Measurements from ENCODE around the gene SLC66A2. TPM values are rescaled to one million over a fixed set of nuclear protein-coding genes. Genes with fewer than 3 reads are reported as not detected.
"Not testable (repeated sequence)": the region's sequence is repeated elsewhere in the genome, so short reads cannot be mapped to it uniquely, and the experiment has no call there.

Gene SLC66A2
- total RNA-seq, 1 donor from 2014 or later, result 13.5 TPM

DNA sequence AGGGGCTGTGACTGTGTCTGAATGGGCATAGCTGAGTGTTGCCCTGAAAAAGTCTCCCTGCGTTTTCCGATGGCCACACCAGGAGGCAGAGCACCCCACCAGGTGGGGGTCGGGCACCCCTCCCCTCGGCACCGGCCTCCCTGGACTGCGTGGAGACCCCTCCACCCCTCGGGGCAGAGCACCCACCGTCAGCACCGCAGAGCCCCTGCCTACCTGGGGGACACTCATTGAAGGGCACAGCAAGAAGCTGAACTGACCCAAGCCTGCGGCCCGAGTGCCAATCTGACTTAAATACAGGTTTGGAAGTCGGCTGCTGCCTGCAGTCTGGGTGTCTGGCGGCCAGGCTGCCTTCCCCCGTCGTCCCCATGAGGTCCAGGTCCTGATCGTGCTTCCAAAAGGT is 83.8 kb downstream of the SLC66A2 start:
- no peak for DNase-seq (ENCODE audit: low spot score)

DNA sequence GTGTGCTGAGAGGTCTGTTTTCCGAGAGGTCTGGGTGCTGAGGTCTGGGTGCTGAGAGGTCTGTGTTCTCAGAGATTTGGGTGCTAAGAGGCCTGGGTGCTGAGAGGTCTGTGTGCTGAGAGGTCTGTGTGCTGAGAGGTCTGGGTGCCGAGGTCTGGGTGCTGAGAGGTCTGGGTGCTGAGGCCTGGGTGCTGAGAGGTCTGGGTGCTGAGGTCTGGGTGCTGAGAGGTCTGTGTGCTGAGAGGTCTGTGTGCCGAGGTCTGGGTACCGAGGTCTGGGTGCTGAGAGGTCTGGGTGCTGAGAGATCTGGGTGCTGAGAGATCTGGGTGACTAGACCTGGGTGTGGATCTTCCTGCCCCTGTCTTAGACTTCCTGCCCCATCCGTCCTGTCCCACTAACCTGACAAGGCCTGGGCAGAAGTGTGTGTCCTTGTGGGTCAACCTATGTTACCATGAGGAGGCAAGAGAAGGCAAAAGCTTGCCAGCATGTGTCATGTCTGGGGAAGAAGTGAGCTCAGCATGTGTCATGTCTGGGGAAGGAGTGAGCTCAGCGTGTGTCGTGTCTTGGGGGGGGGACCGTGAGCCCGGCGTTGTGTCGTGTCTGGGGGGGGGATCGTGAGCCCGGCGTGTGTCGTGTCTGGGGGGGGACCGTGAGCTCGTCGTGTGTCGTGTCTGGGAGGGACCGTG is 84.4 kb downstream of the SLC66A2 start:
- DNase-seq (ENCODE audit: low spot score), result no peak

DNA sequence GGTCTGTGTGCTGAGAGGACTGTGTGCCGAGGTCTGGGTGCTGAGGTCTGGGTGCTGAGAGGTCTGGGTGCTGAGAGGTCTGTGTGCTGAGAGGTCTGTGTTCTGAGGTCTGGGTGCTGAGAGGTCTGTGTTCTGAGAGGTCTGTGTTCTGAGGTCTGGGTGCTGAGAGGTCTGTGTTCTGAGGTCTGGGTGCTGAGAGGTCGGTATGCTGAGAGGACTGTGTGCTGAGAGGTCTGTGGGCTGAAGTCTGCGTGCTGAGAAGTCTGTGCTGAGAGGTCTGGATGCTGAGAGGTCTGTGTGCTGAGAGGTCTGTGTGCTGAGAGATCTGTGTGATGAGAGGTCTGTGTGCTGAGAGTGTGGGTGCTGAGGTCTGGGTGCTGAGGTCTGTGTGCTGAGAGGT is 85.5 kb downstream of the SLC66A2 start:
- not testable (repeated sequence) for DNase-seq (ENCODE audit: low spot score)

DNA sequence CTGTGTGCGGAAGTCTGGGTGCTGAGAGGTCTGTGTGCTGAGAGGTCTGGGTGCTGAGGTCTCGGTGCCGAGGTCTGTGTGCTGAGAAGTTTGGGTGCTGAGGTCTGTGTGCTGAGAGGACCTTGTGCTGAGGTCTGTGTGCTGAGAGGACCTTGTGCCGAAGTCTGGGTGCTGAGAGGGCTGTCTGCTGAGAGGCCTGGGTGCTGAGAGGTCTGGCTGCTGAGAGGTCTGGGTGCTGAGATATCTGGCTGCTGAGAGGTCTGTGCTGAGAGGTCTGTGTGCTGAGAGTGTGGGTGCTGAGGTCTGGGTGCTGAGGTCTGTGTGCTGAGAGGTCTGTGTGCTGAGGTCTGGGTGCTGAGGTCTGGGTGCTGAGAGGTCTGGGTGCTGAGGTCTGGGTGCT is 86.5 kb downstream of the SLC66A2 start:
- DNase-seq (ENCODE audit: low spot score), result not testable (repeated sequence)

DNA sequence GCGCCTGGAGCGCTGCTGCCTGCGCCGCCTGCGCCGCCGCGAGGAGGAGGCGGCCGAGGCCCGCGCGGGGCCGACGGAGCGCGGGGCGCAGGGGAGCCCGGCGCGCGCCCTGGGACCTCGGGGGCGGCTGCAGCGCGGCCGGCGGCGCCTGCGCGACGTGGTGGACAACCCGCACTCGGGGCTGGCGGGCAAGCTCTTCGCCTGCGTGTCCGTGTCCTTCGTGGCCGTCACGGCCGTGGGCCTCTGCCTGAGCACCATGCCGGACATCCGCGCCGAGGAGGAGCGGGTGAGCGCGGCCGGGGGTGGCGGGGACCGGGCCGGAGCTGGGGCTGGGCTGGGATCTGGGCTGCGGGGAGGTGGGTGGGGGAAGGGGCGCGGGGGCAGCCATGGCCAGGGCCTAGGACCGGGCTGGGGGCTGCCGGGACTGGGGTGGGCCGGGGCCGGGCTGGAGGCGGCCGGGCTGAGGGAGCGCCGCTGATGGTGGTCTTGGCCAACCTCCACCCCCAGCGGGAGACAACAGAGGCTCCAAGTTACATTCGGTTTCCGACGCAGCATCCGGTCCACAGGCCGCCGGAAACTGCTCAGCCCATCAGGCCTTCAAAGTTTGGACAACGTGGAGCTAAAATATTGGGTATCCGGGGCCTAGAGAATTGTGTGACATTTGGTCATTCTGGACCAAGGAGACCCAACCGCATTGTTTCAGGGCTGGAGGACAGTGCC is 87.3 kb downstream of the SLC66A2 start:
- no peak for DNase-seq (ENCODE audit: low spot score)

DNA sequence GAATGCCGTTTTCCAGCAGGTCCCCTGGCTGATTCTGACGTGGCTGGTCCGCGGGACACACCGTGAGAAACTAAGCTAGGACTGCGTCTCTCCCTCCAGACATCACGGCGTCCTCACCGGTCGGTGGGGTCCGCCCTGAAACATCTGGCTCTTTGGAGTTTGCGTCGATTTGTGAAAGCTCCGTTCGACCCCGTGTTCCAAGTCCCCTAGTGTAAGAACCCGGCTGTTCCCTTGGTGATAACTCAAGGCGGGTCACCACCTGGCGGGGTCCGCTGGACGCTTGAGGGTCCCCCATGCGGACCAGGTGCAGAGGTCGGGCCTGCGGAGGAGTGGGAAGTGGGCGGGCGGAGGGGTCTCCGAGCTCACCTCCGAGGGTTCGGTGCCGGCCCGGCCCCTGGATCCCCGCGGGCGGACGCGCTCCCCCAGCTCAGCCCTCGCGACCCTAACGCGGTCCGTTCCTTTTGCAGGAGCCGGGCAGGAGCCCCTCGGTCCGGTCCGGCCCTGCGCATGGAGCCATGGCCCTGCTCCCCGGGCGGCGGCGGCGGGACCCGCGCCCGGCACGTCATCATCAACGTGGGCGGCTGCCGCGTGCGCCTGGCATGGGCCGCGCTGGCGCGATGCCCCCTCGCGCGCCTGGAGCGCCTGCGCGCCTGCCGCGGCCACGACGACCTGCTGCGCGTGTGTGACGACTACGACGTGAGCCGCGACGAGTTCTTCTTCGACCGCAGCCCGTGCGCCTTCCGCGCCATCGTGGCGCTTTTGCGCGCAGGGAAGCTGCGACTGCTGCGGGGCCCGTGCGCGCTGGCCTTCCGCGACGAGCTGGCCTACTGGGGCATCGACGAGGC is 88.1 kb downstream of the SLC66A2 start:
- DNase-seq (ENCODE audit: low spot score), result no peak

DNA sequence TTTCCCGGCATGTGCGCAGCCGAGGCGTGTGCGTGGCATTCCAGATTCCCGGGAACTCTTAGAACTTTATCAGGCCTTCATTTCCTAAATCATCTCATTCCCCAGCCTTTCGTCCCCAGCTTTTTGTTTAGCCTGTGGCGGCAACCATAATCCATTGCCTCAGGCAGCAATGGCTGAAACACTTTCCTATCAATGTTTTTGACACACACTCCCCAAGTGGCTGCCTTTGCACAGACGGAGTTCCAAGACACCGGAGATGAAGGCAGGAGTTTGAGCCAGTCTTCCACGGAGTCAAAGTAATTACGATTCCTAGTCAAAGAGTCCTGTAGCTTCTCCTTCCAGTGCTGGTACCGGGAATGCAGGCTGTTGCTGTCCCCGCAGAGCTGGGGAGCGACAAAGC is 88.9 kb downstream of the SLC66A2 start:
- DNase-seq (ENCODE audit: low spot score), result no peak

DNA sequence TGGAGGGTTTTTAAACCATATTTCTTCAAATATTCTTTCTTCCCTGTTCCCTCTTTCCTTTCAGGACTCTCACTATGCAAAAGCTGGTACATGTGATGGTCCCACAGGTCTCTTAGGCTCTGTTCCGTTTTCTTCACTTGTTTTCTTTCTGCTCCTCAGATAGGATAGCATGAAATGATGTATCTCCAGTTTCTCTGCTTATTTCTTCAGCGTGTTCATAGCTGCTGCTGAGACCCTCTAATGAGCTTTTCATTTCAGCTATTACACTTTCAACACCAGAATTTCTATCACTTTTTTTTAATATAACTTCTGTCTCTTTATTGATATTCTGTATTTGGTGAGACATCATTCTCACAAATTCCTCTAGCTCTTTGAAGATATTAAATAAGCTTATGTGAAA is 89.8 kb downstream of the SLC66A2 start:
- no peak for DNase-seq (ENCODE audit: low spot score)

DNA sequence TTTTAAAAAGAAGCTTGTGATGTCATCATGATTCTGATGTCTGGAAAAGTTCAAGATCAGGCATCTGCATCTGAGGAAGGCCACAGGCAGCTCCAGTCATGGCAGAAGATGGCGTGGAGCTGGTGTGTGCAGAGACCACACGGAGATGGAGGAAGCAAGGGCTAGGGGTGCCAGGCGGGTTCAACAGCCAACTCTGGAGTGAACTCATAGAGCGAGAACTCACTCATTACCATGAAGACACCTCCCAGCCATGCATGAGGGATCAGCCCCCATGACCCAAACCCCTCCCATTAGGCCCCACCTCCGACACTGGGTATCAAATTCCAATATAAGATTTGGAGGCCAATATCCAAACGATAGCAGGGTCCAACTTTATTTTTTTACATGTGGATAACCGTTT is 92.1 kb downstream of the SLC66A2 start:
- no peak for DNase-seq (ENCODE audit: low spot score)

DNA sequence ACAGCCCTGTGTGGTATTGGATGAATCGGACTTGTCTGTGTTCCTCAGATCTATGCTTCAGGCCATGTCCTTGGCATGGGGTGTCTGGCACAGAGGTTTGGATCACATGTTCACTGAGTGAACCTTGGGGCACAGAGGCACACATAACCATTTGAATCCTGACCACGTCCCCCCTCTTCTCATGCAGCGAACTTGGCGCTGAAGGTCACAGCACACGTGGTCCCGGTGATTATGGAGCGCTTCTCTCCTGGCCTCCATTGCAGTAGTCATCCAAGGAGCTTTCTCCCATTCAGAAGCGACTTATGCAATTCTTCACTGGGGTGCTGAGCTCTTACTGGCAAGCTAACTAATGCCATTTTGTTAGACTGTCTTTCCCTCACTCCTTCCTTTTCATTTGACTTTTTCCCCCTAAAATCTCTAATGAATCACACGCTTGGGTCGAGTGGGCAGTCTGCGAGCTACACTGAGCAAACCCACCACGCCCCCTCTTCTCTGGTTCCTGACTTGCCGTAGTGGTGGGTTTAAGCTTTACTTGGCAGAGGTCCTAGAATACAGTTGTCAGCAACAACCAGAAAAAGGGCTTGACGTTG is 94.3 kb downstream of the SLC66A2 start:
- DNase-seq (ENCODE audit: low spot score), result peak; percentile 42

DNA sequence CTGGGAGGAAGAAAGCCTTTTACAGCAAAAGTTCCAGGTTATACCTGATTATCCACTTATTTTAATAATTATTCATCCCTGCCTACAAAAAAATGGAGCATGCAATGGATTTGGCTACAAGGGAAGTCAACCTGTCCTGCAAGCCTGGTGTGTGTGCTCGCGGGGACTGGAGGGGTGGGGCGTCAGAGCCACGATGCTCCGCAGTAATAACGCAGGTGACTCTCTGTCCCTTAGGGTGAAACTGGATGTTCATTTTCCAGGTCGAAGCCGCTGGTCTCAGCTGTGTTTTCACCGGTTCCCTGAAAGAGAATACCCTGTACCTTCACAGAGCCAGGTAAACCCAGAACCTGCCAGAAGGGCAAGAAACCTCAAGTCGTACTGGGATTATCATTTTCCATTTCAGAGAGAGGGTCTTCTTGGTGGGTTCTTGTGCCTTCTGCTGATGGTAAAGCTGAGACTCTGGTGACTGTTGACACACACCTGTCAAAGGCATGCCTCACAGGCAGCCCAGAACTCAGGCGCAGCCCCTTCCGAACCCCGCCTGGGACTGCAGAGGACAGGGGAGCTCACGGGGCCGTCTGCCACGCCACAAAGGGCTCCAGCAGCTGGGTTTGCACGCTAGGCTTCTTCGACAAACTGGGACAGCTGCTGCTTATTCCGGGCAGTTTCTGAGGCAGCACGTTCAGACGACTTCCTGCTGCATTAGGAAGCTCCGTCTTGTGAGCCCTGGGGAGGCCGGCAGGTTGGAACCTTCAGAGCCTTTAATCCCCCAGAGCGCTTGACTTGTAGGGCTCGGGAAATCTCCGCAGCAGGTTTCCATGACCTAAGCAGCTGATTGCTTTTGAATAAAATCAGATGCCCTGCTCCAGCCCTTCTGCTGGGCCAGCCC is 95.1 kb downstream of the SLC66A2 start:
- peak; percentile 28 for DNase-seq (ENCODE audit: low spot score)

DNA sequence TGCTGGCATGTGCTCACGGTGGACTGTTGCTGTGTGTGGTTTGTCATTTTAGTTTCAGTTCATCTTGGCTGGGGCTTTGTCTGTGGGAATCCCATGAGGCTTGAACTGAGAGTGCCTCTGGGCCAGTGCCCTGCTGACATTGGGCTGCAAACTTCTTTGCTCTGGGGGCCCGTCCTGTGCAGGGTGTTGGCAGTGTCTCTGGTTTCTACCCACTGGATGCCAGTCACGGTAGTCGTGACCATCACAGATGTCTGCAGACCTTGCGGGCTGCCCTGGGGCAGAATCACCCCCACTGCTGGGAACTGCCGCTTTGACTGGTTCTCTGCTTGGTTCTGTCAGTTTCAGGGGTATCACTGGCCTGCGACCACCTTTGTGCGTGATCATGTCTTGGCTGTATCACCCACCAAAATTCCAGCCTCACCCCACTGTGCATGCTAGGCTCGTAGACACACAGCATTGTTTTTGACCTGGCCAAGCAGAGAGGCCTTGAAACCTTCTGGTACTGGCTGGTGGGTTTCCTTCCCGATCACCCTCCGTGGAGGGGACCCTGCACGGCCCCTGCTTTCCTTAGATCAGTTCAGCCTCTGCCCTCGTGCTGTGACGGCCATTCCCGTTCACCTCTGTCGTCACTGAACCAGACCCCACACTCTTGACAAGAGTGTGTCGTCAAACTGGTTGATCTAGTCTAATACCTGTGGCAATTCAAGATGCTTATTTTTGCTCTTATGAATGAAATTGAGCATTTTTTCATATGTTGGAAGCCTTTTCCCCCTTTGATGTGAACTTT is 96.1 kb downstream of the SLC66A2 start:
- peak; percentile 42 for DNase-seq (ENCODE audit: low spot score)

DNA sequence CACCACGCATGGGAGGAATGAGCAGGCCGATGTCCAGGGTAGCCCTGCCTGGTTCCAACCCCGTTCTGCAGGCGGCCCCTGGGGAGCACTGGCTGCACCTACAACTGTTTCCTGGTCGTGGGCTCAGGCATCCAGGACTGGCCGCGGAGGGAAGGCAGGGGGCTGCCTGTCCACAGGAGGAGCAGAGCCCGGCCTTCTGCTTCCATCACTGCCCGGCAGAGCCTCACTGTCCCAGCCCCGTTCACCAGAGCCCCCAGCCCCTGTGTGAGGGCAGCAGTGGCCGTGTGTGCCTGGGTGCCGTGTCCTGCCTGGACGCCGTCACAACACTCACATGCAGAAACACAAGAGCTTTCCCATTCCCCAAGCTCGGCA is 97.5 kb downstream of the SLC66A2 start:
- no peak for DNase-seq (ENCODE audit: low spot score)

DNA sequence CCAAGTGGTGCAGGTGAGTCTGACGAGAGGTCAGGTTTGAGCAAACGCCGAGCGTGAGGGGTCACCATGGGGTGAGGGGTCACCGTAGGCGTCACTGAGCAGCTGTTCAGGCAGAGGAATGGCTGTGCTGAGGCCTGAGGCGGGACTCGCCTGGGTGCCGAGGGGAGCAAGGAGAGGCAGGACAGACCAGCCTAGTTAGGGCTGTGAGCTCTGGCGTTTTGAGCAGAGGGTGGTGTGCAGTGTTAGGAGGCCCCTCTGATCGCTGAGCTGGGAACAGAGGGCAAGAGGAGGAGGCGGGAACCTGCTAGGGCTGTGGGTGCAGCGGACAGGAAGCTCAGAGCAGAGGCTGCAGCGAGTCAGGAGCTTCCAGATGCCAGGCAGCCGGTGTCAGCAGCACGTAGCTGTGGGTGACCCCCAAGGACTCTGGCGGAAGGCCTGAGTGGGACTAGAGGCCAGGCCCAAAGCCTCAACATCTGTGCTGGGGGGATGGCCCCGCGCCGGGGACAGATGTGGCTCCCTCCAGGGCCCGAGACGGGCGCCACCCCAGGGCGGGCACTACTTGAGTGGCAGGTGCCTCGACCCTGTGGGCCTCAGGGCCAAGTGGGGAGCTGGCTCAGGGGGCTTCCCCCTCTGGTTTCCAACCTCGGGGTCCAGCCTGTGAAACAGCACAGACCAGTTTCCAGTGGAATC is 98.0 kb downstream of the SLC66A2 start:
- DNase-seq (ENCODE audit: low spot score), result no peak

DNA sequence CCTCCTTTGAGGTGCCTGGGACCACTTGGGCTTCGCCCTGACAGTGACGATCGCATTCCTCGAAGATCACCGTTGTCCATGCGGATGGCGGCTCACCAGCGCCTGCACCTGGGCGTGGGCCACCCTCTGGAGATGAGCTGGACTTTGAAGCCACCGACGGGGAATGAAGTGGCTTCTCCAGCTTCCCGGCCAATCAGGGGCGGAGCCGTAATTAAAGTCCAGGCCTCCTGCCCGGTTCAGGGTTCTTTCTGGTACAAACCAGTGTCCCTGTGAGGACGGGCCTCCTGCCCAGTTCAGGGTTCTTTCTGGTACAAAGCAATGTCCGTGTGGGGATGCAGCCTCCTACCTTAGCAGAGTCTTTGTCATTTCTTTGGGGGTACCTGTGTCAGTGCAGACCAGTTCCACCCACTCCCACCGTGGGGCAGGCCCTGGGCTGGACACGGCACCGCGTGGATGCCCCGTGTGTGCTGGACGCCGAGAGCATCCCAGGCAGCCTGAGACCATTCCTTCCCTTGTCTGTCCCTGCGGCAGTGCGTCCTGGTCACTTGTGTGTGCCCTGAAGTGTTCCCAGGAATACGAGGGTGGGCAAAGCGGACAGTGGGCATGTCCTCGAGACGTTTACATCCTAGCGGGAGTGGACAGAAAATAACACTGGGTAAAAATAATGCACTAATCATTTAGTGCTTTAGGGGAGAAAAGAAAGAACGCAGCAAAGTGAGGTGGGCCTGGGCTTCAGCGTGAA is 98.7 kb downstream of the SLC66A2 start:
- no peak for DNase-seq (ENCODE audit: low spot score)

All from umbilical cord (tissue), 2 donors.